Transverse colon (tissue), 4 donors: Measurements from ENCODE around the gene CAND1. TPM values are rescaled to one million over a fixed set of nuclear protein-coding genes. Genes with fewer than 3 reads are reported as not detected.

ENCODE experiments used
- DNase-seq: peaks from one replicate; pipeline ENCODE4 v3.0.0-alpha.2; 2019
- H3K27ac ChIP-seq, 4 donors: fragments of 200-600 bp; sonication (generic); 2 replicates each; pipeline ENCODE4 v1.5.1; 2016 to 2018; ENCODE audit warnings: inconsistent platforms in 4 of 4
- H3K27me3 ChIP-seq: fragments of 200-600 bp; sonication (generic); 2 replicates; pipeline ENCODE4 v1.5.1; 2017; ENCODE audit warnings: inconsistent platforms
- H3K36me3 ChIP-seq, 4 donors: fragments of 200-600 bp; sonication (generic); 2 replicates each; pipeline ENCODE4 v1.5.1; 2017 to 2019; ENCODE audit warnings: inconsistent platforms in 4 of 4
- H3K4me1 ChIP-seq, 4 donors: fragments of 200-600 bp; sonication (generic); 2 replicates each; pipeline ENCODE4 v1.5.1; 2017 to 2020; ENCODE audit warnings: inconsistent platforms in 4 of 4
- H3K4me3 ChIP-seq, 4 donors: fragments of 200-600 bp; sonication (generic); 1 replicate in 1 of 4; 2 replicates in 3 of 4; pipeline versions ENCODE4 v1.5.1 to v1.6.1; 2017 to 2019; ENCODE audit warnings: inconsistent platforms in 4 of 4
- H3K9me3 ChIP-seq, 2 donors: fragments of 200-600 bp; sonication (generic); 2 replicates each; pipeline ENCODE4 v1.5.1; 2017 to 2019; ENCODE audit warnings: inconsistent platforms in 2 of 2
- EP300 ChIP-seq: sonication (generic); formaldehyde crosslinking; IDR thresholded peaks from one replicate; pipeline ENCODE4 v1.6.1; 2017; ENCODE audit warnings: antibody characterized with exemption, low read depth
- POLR2A ChIP-seq: fragments of 450-650 bp; IDR thresholded peaks from one replicate; pipeline ENCODE4 v1.6.1; 2016; ENCODE audit warnings: antibody characterized with exemption, mild to moderate bottlenecking, moderate library complexity
- POLR2AphosphoS5 ChIP-seq, 3 donors: sonication (generic); formaldehyde crosslinking; IDR thresholded peaks; one replicate each; pipeline ENCODE4 v1.6.1; 2016; ENCODE audit warnings: antibody characterized with exemption in 3 of 3
- WGBS, 2 donors: methylation state at CpG; one replicate each; pipeline ENCODE4 v1.1.5; 2018; ENCODE audit warnings: low coverage in 1 of 2; 5-methylcytosine and 5-hydroxymethylcytosine counted together
- in situ Hi-C, 4 donors: fragments of 200-750 bp; cut with MboI; loops; one replicate each; pipeline versions ENCODE4 v1.15.0 to v1.15.1; 2017; ENCODE audit warnings: low sequenced_read_pairs in 3 of 4, low pct_ligation_motif_present in 1 of 4, low pct_unique_long_range_greater_than_20kb in 1 of 4
- intact Hi-C: fragments of 100-400 bp; cut with DNase I; formaldehyde crosslinking; loops from one replicate; pipeline ENCODE4 v1.15.1; 2023; ENCODE audit warnings: low total_unique reads
- total RNA-seq, 4 donors: library from RNA; depleted of rRNA; stranded (reverse); fragments of >200 nt; gene quantifications; one replicate each; pipeline ENCODE4 v1.1.0, GENCODE V29; 2016
- TF ChIP-seq, protein P1 (sequence below), 5 experiments: fragments of 200-600 bp in 3 of 5; fragments of 450-650 bp in 2 of 5; sonication (generic) in 3 of 5; IDR thresholded peaks; 1 replicate in 2 of 5; 2 replicates in 3 of 5; pipeline ENCODE4 v1.5.1; 2016 to 2017; ENCODE audit warnings: antibody characterized with exemption in 5 of 5, inconsistent platforms in 3 of 5, mild to moderate bottlenecking in 2 of 5, moderate library complexity in 1 of 5

The CAND1 gene
- 10 to 100 TPM; 58.4 to 99.2 (median 83.0) TPM for total RNA-seq

DNA sequence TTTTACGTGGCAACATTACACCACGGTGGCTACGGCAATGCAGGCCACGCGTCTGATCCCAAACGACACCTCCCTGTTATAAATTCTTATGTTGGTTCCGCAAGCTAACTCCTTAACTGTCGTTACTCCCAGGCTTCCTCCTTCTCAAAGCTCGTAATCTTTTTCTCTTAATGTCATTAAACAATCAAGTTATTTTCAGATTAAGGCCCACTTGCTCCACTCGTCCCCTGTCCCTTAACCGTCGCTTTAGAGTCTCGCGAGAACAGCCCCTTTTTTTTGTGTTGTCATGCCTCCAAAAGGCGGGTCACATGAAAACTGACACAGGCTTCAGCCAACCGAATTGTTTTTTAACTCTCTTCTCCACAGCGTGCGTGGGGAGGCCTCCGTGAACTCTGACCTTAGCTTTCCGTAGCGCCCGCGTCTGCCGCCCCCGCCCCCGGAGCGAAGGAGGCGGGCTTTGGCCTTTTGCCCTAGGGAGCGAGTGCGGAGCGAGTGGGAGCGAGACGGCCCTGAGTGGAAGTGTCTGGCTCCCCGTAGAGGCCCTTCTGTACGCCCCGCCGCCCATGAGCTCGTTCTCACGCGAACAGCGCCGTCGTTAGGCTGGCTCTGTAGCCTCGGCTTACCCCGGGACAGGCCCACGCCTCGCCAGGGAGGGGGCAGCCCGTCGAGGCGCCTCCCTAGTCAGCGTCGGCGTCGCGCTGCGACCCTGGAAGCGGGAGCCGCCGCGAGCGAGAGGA lies at the start of gene CAND1:
TSS of gene CAND1 (plus strand) at position 463 of the 737 bp plus-strand sequence. CDS start 360 bp downstream, outside the sequence.
- H3K4me3 ChIP-seq: peak within 1 kb of the TSS; percentile 80 to 95 (median 86)
- H3K27ac ChIP-seq: peak within 1 kb of the TSS; percentile 96 to 99 (median 98)
- DNase-seq: peak; percentile 97
- intact Hi-C loops: no loop called here
- in situ Hi-C loops: no loop called here
- no peaks in the 10 kb centered on the region for H3K9me3 ChIP-seq
- 0% methylated on average over 5 to 38 of the region's 61 CpGs for WGBS, 2 donors
- no peaks in the 10 kb centered on the region for H3K36me3 ChIP-seq
- no peaks in the 10 kb centered on the region for H3K27me3 ChIP-seq
- H3K4me1 ChIP-seq: peaks cover 11 to 49% (median 29%) of the 10 kb centered on the region in 4 donors
- TF ChIP-seq POLR2AphosphoS5 (IDR thresholded peaks at IDR 0.05) (peak; percentile 91 to 95 (median 91)), POLR2A (peak; percentile 86)
- TF ChIP-seq, protein P1, sequence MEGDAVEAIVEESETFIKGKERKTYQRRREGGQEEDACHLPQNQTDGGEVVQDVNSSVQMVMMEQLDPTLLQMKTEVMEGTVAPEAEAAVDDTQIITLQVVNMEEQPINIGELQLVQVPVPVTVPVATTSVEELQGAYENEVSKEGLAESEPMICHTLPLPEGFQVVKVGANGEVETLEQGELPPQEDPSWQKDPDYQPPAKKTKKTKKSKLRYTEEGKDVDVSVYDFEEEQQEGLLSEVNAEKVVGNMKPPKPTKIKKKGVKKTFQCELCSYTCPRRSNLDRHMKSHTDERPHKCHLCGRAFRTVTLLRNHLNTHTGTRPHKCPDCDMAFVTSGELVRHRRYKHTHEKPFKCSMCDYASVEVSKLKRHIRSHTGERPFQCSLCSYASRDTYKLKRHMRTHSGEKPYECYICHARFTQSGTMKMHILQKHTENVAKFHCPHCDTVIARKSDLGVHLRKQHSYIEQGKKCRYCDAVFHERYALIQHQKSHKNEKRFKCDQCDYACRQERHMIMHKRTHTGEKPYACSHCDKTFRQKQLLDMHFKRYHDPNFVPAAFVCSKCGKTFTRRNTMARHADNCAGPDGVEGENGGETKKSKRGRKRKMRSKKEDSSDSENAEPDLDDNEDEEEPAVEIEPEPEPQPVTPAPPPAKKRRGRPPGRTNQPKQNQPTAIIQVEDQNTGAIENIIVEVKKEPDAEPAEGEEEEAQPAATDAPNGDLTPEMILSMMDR (IDR thresholded peaks at IDR 0.05): no peak

DNA sequence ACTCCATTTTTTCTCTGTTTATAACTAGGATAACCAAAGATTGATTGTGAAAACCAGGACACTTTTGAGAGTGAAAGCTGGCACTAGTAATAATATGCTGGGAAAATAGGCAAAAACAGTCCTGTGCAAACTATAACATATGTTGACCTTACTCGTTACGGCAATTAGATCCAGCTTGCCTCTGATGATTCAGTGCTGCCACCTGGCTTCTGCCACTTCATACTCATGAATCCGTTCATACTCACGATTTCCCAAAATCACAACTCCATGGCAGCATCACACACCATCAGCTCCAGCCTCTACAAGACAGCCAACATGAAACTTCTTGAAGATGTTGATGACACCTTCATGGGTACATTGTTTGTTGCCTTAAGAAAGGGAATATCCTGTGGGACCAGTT lies 49.1 kb upstream of the CAND1 start:
- DNase-seq: peak; percentile 11
- in situ Hi-C loops: no loop called here
- 60 to 61% methylated on average over 1 to 4 of the region's 4 CpGs for WGBS, 2 donors

DNA sequence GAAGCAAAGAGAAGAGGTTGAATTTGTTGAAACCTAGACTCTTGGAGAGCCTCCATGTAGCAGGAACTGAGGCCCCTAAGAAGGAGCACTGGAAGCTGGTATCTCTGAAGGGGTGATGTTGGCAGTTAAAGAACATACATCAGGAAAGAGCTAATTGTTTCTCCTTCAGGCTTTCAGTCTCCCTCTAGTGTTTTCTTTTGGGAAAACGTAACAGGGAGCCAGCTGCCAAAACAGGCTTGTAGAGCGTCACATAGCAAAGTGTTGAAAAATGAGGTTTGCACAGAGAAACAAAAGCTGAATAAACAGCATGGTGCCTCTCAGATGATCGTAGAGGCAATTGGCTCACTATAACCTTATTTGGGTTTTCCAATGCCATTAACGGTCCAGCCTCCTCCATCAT lies 46.9 kb upstream of the CAND1 start:
- no peak overlapping the region for H3K4me3 ChIP-seq
- 36 to 50% methylated on average over 4 of the region's 4 CpGs for WGBS, 2 donors
- no peaks in the 10 kb centered on the region for H3K27me3 ChIP-seq
- no peaks in the 10 kb centered on the region for H3K36me3 ChIP-seq
- H3K4me1 ChIP-seq: no peaks in the 10 kb centered on the region
- H3K9me3 ChIP-seq: no peaks in the 10 kb centered on the region
- no peak overlapping the region for H3K27ac ChIP-seq
- DNase-seq: no peak
- intact Hi-C loops: loop anchor here (2.0 kb wide), 1 partner anchor 22 kb away; no protein-coding TSS in a partner anchor
- in situ Hi-C loops: no loop called here
- TF ChIP-seq, protein P1 (IDR thresholded peaks at IDR 0.05): peak in 2 of 5 experiments; percentile 16 to 27
- TF ChIP-seq POLR2AphosphoS5 (IDR thresholded peaks at IDR 0.05): no peak

More for the DNA sequence above, 49.1 kb upstream of the CAND1 start:
- no peaks in the 10 kb centered on the region for H3K27me3 ChIP-seq
- H3K9me3 ChIP-seq: no peaks in the 10 kb centered on the region
- H3K27ac ChIP-seq: no peak overlapping the region
- TF ChIP-seq POLR2AphosphoS5 (IDR thresholded peaks at IDR 0.05): no peak
- TF ChIP-seq EP300: no peak
- TF ChIP-seq, protein P1 (IDR thresholded peaks at IDR 0.05): peak in 4 of 5 experiments; percentile 11 to 26 (median 22)
- no peaks in the 10 kb centered on the region for H3K36me3 ChIP-seq
- H3K4me3 ChIP-seq: no peak overlapping the region
- H3K4me1 ChIP-seq: no peaks in the 10 kb centered on the region
- intact Hi-C loops: no loop called here

DNA sequence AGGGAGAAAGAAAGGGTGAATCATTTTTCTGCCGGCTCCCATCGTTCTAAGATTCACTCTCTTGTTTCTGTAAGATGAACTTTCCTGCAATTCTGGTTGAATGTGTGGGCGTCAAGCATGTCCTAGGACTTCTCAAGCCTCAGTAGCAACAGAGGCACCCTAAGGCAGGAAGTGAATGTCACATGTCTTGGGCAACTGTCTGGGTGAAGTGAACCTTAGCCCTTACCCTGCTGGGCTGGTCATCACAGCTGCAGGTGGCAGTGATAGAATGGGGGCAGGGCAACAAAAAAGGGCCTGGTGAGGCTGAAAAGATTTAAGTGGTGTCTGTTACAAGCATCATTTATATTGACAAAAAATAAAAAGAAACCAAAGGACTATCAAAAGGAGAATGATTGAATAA lies 45.9 kb upstream of the CAND1 start:
- no peaks in the 10 kb centered on the region for H3K36me3 ChIP-seq
- TF ChIP-seq, protein P1 (IDR thresholded peaks at IDR 0.05): no peak
- TF ChIP-seq EP300 (no peak), POLR2A (no peak), POLR2AphosphoS5 (IDR thresholded peaks at IDR 0.05) (no peak)
- no peak overlapping the region for H3K27ac ChIP-seq
- no peaks in the 10 kb centered on the region for H3K27me3 ChIP-seq
- intact Hi-C loops (loop anchor here (2.0 kb wide), 1 partner anchor 22 kb away; no protein-coding TSS in a partner anchor), in situ Hi-C loops (no loop called here)
- no peak overlapping the region for H3K4me3 ChIP-seq
- no peaks in the 10 kb centered on the region for H3K9me3 ChIP-seq
- DNase-seq: no peak
- 77% methylated on average over 3 of the region's 3 CpGs; no CpG with 5 or more reads in 1 of the 2 donors for WGBS, 2 donors
- no peaks in the 10 kb centered on the region for H3K4me1 ChIP-seq
